T-helper 9 cell (primary cell): Measurements from ENCODE around the gene GPS1.

Source experiments
- DNase-seq: peaks from one replicate; pipeline ENCODE4 v3.0.0-alpha.2; 2020

GPS1 gene

DNA sequence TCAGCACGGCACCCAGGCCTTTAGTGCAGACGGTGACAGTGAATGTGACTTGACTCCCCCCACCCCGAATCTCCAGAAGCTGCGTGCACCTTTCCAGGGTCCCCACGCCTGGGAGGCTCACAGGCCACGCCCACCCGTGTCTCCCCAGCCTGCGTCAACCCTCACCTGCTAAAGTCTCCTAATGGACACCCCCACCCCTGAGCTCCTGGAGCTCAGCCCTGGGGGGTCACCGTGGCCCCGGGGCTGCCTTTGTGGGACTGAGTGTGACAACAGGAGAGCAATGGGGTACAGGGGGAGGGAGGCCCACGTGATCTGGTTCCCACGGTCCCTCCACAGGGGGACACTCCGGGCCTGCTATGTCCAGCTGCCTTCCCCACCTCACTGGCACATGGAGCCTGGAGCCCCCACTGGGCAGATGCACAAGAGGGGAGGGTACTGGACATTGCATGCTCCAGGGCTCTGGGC, 53.8 kb downstream of the GPS1 start:
- DNase-seq, result no peak

DNA sequence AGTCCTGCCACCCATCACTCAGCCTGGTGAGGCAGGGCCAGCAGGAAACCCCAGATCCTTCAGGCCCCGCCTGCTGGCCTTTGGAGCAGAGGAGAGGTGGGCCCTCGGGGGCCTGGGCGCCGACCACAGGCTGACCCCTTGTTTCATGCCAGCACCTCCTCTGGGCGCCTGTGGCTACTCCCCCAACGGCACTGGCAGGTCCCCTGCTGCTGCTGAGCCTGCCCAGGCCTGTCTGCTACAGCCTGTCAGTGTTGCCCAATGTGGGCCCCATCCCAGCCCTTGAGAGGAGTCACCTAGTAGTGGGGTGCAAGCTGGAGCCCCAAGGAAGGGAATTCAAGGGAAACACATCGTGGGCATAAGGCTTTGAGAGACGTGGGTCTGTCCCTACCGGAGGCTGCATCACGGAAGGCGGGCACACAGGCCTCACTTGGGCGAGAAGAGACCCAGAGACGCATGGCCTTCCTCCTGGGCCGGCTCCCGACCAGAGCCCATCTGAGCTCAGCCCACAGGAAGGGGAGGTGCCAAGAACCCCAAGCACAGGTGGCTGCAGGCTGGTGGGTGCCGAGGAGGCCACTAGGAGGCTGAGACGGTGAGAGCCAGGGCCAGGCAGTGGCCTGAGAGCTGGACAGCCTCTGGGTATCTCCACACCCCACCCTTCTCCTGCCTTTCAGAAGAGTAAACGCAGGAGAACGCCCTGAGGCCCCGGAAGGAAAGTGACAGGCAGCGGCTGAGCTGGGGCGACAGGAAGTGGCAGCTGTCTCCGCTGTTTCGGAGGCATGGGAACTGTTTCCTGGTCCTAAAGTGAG, 54.4 kb downstream of the GPS1 start:
- peak; percentile 38 for DNase-seq

DNA sequence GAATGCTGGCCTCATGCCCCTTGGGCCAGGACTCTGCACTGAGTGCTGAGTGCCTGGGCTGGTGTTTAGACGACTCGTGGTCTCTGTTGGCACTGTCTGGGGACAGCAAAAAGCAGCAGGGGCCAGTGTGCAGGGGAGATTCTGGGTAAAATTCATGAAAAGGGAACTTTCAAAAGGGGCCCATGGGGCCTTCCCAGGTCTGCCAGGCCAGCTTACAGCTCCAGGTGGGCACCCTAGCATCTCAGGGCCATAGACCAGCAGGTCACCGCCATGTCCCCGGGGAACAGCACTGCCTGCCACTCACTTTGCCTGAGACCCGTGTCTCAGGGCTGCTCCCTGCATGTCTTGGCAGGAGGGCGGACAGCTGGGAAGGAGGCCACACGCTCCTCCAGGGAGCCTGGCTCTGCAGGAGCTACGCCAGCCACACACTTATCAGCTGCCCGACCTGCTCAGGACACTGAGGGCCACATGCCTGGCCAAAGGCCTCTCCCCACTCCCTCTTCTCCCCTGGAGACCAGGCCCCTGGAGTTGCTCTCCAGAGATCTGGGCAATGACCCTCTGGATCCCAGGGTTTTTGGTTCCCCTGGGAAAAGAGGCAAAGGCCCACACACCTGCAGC, 55.1 kb downstream of the GPS1 start:
- no peak for DNase-seq
